CD4-positive, alpha-beta T cell treated with Interleukin-21 for 1 hour (primary cell): ENCODE data around the gene BRME1.
A peak's percentile ranks its signal among the peaks of the same experiment; 100 is the strongest.

ENCODE experiments used
- DNase-seq: peaks from one replicate; pipeline ENCODE4 v3.0.0-alpha.2; 2020

The BRME1 gene

GRCh38 chr19:13905634-13906520, at the start of gene BRME1, which contains the start of gene CC2D1A:
TSS of gene BRME1 (minus strand) at chr19:13906117. CDS start at chr19:13904892, 1,225 bp downstream.
TSS of gene CC2D1A (plus strand) at chr19:13906201. CDS start at chr19:13906442, 241 bp downstream.
- DNase-seq = peak; percentile 95

- no peak for DNase-seq
Measured at GRCh38 chr19:13954185-13954584, 48.3 kb upstream of the BRME1 start.

- DNase-seq = no peak
Measured at GRCh38 chr19:13952931-13953531, 47.1 kb upstream of the BRME1 start.

GRCh38 chr19:13952154-13952930, 46.4 kb upstream of the BRME1 start, which contains the start of gene DCAF15:
TSS of gene DCAF15 (plus strand) at chr19:13952509. CDS start at chr19:13952513, 4 bp downstream.
- peak; percentile 100 for DNase-seq

- no peak for DNase-seq
Measured at GRCh38 chr19:13951799-13952153, 45.9 kb upstream of the BRME1 start.

- DNase-seq = no peak
Measured at GRCh38 chr19:13951043-13951442, 45.1 kb upstream of the BRME1 start.

- no peak for DNase-seq
Measured at GRCh38 chr19:13946414-13946813, 40.5 kb upstream of the BRME1 start.

GRCh38 chr19:13942023-13942684, 36.2 kb upstream of the BRME1 start:
- DNase-seq = no peak

- DNase-seq = no peak
Measured at GRCh38 chr19:13938301-13939064, 32.6 kb upstream of the BRME1 start, which contains the start of gene PODNL1. TSS of gene PODNL1 (minus strand) at chr19:13938417. CDS start at chr19:13938181, 236 bp downstream.

- no peak for DNase-seq
Measured at GRCh38 chr19:13937479-13938300, 31.8 kb upstream of the BRME1 start.

- no peak for DNase-seq
Measured at GRCh38 chr19:13935765-13936510, 30.0 kb upstream of the BRME1 start.

- no peak for DNase-seq
Measured at GRCh38 chr19:13934785-13935109, 28.8 kb upstream of the BRME1 start.

GRCh38 chr19:13932911-13933393, 27.0 kb upstream of the BRME1 start:
- no peak for DNase-seq

- DNase-seq = no peak
Measured at GRCh38 chr19:13932149-13932637, 26.3 kb upstream of the BRME1 start.

GRCh38 chr19:13931391-13932148, 25.7 kb upstream of the BRME1 start:
- no peak for DNase-seq

GRCh38 chr19:13930402-13930801, 24.5 kb upstream of the BRME1 start:
- no peak for DNase-seq

GRCh38 chr19:13929956-13930355, 24.0 kb upstream of the BRME1 start:
- DNase-seq = no peak

- no peak for DNase-seq
Measured at GRCh38 chr19:13929340-13929739, 23.4 kb upstream of the BRME1 start.

- DNase-seq = no peak
Measured at GRCh38 chr19:13926715-13927114, 20.8 kb upstream of the BRME1 start.
